NCI-H2081 treated with DMSO at 0.1 percent for 48 hours (cell line): ENCODE results near the gene CYS1.
"Not testable (repeated sequence)": the region's sequence is repeated elsewhere in the genome, so short reads cannot be mapped to it uniquely, and the experiment has no call there.

Experiments used
- DNase-seq: peaks from one replicate; lab custom pipeline; 2025; lab: John Stamatoyannopoulos, UW

Gene CYS1

DNA sequence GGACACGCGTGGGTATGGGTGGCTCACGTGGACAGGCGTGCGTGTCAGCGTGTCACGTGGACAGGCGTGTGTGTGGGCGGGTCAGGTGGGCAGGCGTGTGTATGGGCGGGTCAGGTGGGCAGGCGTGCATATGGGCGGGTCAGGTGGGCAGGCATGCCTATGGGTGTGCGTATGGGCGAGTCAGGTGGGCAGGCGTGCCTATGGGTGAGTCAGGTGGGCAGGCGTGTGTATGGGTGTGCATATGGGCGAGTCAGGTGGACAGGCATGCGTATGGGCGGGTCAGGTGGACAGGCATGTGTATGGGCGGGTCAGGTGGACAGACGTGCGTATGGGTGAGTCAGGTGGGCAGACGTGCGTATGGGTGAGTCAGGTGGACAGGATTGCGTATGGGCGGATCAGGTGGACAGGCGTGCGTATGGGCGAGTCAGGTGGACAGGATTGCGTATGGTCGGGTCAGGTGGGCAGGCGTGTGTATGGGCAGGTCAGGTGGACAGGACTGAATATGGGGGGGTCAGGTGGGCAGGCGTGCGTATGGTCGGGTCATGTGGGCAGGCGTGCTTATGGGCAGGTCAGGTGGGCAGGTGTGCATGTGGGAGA lies 67.7 kb downstream of the CYS1 start:
- not testable (repeated sequence) for DNase-seq

DNA sequence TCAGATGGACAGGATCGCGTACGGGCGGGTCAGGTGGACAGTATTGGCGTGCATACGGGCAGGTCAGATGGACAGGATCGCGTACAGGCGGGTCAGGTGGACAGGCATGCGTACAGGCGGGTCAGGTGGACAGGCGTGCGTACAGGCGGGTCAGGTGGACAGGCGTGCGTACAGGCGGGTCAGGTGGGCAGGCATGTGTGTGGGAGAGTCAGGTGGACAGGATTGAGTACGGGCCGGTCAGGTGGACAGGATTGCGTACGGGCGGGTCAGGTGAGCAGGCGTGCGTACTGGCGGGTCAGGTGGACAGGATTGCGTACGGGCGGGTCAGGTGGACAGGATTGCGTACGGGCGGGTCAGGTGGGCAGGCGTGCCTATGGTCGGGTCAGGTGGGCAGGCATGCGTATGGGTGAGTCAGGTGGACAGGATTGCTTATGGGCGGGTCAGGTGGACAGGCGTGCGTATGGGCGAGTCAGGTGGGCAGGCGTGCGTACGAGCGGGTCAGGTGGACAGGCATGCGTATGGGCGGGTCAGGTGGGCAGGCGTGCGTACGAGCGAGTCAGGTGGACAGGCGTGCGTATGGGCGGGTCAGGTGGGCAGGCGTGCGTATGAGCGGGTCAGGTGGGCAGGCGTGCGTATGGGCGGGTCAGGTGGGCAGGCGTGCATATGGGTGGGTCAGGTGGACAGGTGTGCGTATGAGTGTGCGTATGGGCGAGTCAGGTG lies 68.4 kb downstream of the CYS1 start:
- not testable (repeated sequence) for DNase-seq

DNA sequence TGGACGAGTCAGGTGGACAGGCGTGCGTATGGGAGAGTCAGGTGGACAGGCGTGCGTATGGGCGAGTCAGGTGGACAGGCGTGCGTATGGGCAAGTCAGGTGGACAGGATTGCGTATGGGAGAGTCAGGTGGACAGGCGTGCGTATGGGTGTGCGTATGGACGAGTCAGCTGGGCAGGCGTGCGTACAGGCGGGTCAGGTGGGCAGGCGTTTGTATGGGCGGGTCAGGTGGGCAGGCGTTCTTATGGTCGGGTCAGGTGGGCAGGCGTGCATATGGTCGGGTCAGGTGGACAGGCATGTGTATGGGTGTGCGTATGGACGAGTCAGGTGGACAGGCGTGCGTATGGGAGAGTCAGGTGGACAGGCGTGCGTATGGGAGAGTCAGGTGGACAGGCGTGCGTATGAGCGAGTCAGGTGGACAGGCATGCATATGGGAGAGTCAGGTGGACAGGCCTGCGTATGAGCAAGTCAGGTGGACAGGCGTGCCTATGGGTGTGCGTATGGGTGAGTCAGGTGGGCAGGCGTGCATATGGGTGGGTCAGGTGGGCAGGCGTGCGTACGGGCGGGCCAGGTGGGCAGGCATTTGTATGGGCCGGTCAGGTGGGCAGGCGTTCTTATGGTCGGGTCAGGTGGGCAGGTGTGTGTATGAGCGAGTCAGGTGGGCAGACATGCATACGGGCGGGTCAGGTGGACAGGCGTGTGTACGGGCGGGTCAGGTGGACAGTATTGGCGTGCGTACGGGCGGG lies 69.2 kb downstream of the CYS1 start:
- DNase-seq = not testable (repeated sequence)

DNA sequence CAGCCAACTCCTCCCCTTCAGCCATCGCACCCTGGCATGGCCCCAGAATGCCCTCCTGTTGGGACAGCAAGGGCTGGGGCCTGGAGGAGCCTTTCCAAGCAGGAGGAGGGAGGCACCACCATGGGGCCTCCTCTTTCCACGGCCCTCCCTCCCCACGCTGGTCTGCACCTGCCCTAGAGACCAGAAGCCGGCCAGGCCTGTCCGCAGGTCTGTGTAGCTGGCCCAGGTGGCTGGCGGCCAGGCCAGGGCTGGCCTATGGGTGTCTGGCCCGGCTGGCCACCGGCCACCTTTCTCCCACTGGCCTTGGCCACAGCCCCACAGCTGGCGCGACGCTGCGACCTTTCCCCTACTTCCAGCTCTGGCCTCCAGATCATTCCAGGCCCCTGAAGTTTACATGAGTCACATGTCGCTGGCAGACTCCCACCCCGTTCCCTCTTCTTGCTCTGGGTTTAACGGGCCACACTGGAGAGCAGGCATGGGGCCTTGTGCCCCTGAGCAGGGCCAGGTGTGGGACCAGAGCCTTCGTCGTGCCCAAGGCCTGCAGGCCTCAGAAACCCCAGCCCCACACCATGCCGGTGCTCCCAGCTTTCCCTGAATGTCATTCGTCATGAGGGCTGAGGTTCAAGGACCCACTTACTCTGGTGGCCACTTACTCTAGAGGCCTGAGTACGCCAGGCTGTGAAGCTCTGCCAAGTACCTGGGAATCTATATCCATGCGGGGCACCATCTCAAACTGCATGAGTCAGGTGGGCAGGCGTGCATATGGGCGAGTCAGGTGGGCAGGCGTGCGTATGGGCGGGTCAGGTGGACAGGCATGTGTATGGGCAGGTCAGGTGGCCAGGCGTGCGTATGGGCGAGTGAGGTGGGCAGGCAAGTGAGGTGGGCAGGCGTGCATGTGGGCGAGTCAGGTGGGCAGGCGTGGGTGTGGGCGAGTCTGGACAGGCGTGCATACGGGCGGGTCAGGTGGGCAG lies 70.1 kb downstream of the CYS1 start:
- DNase-seq = no peak

DNA sequence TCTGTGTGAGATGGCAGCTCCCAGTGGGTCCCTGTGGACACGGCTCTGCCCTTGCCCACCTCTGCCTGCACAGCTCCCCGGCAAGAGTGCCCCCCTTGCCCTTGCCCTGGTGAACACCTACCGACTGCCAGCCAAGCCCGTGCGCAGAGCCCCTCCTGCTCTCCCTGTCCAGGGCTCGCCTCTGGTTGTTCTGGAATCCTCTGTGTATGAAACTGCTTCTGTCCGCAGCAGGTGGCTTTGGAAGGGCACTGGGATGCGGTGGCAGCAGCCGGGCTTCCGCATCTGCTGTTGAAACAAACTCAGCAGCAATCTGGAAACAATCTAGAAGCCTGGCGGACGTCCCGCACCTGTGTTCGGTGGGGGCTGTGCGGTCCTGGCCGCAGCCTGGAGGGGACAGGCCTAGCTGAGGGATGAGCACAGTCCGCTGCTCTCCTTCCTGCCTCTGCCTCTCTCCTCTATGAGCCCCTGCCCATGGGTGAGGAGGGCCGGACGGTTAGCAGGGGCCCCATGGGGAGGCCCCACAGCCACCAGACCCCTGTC lies 70.9 kb downstream of the CYS1 start:
- DNase-seq = no peak

DNA sequence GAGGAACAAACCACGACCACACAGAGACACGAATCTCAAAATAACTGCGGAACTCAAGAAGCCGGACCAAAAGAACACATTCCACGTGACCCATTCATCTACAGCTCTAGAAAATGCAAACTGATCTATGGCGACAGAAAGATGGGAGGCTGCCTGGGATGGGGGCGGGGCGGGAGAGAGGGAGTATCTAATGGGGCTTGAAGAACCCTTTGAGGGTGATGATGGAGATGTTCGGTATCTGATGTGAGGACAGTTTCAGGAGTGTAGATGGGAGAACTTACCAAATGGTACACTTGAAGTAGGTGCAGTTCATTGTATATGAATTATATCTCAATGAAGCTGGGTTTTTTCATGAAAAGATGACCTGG lies 71.4 kb downstream of the CYS1 start:
- no peak for DNase-seq

DNA sequence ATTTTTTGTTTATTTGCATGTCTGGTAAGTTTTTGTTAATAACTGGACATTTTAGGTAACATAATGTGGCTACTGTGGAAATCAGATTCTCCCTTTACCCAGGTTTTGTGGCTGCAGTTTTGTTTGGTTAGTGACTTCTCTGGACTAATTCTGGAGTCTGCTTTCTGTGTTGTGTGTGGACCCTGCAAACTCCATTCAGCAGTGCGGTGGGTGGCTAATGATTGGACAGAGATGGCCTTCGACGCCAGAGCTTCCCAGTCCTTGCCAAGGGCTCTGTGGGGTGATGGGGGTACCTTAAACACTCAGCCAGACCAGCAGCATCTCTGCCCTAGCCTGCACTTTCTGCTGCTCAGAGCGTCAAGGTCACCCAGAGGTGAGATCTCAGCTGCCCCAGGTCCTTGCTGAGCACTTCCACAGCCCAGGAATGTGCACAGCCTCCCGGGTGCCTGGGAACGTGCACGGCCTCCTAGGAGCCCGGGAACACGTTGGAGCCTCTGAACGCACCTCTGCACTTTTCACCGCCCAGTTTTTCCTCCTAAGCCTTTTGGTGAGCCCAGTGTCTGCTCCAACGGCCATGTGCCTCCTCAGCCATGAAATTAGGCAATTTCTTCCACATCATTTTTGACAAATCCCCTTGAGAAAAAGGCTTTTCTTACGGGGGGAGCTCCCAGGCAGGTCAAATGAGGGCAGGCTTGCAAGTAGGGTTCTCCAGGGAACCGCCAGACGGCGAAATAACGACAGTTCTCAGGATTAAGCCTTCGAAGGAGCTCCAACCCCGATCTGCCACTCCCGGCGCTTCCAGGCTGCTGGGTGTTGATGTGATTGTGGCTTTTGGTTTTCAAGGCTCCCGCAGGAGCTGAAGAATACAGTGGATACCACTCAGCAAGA lies 72.0 kb downstream of the CYS1 start:
- DNase-seq = no peak

DNA sequence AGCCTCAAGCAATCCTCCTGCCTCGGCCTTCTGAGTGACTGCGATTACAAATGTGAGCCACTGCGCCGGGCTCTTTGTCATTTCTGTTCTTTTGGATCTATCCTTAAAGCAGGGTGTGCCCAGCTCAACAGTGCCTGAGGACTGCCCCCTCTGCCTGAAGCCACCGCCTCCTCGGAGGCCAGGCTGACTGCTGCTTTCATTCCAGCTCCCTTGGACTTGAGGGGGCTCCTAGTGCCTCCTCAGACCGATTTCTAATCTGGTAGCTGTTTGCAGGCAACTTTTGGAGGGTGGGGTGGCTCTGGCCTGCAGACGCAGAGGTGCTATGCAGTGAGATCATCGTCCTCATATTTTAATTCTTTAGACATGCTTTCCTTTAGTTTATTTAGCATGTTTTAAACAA lies 72.8 kb downstream of the CYS1 start:
- DNase-seq = no peak
